ENCODE data around the gene TBX10. TPM values are rescaled to one million over a fixed set of nuclear protein-coding genes. Genes with fewer than 3 reads are reported as not detected.

Gene TBX10
- polyA plus RNA-seq, 1 donor from 2014 or later = not detected

DNA sequence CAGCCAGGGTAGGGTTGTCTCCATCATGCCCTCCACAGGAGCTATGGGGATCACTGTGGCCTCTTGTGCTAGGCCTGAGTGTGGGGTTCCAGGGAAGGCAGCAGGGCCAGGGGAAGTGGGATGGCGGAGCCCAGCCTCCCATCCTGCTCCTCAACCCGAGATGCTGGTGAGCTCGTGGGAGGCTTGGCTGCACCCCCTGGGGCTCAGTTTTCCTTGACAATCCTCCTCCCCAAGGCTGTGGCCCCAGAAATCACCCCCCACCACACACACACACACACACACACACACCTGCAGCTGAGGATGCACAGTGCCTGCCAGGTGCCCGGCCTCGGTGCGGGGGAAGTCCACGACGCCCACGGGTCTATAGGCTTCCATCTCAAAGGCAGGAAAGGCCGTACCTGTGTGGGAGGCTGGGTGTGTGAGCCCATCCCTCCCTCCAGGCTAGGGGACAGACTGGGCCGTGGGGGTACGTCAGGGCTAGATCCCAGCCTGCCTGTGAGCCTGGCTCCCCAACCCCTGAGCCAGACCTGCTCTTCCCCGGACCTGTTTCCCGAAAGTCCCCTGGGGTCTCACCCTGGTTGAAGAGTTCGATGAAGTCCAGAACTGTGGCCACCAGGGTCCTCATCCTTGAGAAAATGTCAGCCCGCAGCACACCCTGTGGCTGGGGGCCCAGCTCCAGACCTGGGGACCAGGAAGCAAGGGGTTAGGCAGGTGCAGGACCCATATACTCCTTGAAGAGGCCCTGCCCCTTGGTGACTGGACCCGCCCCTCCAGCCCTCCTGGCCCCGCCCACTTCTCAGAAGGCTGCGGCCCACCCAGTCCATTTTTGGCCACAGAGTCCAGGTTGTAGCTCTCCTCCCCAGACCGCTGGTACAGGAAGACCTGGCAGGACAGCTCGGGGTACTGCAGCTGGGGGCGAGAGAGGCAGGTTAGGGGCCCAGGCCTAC lies 5.2 kb upstream of the TBX10 start:
- Histone ChIP-seq H3F3A (ENCODE audit: insufficient read depth, low read length, poor library complexity, severe bottlenecking) (no peaks in the 10 kb centered on the region), H3K79me2 (replicated peaks; ENCODE audit: insufficient read depth, low read length) (no peaks in the 10 kb centered on the region), H3K4me3 (ENCODE audit: low read length) (no peak overlapping the region), H3K9ac (ENCODE audit: low read length) (no peak overlapping the region), H2AFZ (ENCODE audit: low read depth, low read length) (no peak overlapping the region), H3K27ac (ENCODE audit: low read length) (no peak overlapping the region), H3K4me2 (ENCODE audit: low read length) (no peak overlapping the region), H3K36me3 (ENCODE audit: insufficient read depth, low read length) (no peaks in the 10 kb centered on the region), H3K9me2 (ENCODE audit: insufficient read depth, low read length) (no peaks in the 10 kb centered on the region), H3K9me3 (ENCODE audit: low read length) (no peaks in the 10 kb centered on the region), H4K20me1 (ENCODE audit: insufficient read depth) (no peaks in the 10 kb centered on the region), H3K27me3 (ENCODE audit: insufficient read depth, low read depth, low read length) (no peaks in the 10 kb centered on the region)
- TF ChIP-seq EP300 (conservative IDR thresholded peaks at IDR 0.05; ENCODE audit: poor library complexity, severe bottlenecking) (no peak), EZH2 (IDR thresholded peaks at IDR 0.05; ENCODE audit: borderline replicate concordance, insufficient read depth, low read length, poor library complexity, severe bottlenecking) (no peak), MXI1 (conservative IDR thresholded peaks at IDR 0.05; ENCODE audit: poor library complexity, severe bottlenecking) (no peak), SMC3 (conservative IDR thresholded peaks at IDR 0.05; ENCODE audit: poor library complexity) (no peak), RAD21 (conservative IDR thresholded peaks at IDR 0.05) (no peak), TAF1 (IDR thresholded peaks at IDR 0.05; ENCODE audit: low read depth) (no peak), POLR2AphosphoS5 (IDR thresholded peaks at IDR 0.05) (no peak)
- TF ChIP-seq, protein P1, sequence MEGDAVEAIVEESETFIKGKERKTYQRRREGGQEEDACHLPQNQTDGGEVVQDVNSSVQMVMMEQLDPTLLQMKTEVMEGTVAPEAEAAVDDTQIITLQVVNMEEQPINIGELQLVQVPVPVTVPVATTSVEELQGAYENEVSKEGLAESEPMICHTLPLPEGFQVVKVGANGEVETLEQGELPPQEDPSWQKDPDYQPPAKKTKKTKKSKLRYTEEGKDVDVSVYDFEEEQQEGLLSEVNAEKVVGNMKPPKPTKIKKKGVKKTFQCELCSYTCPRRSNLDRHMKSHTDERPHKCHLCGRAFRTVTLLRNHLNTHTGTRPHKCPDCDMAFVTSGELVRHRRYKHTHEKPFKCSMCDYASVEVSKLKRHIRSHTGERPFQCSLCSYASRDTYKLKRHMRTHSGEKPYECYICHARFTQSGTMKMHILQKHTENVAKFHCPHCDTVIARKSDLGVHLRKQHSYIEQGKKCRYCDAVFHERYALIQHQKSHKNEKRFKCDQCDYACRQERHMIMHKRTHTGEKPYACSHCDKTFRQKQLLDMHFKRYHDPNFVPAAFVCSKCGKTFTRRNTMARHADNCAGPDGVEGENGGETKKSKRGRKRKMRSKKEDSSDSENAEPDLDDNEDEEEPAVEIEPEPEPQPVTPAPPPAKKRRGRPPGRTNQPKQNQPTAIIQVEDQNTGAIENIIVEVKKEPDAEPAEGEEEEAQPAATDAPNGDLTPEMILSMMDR (IDR thresholded peaks at IDR 0.05; ENCODE audit: poor library complexity, severe bottlenecking) = no peak
- TF ChIP-seq, protein P2, sequence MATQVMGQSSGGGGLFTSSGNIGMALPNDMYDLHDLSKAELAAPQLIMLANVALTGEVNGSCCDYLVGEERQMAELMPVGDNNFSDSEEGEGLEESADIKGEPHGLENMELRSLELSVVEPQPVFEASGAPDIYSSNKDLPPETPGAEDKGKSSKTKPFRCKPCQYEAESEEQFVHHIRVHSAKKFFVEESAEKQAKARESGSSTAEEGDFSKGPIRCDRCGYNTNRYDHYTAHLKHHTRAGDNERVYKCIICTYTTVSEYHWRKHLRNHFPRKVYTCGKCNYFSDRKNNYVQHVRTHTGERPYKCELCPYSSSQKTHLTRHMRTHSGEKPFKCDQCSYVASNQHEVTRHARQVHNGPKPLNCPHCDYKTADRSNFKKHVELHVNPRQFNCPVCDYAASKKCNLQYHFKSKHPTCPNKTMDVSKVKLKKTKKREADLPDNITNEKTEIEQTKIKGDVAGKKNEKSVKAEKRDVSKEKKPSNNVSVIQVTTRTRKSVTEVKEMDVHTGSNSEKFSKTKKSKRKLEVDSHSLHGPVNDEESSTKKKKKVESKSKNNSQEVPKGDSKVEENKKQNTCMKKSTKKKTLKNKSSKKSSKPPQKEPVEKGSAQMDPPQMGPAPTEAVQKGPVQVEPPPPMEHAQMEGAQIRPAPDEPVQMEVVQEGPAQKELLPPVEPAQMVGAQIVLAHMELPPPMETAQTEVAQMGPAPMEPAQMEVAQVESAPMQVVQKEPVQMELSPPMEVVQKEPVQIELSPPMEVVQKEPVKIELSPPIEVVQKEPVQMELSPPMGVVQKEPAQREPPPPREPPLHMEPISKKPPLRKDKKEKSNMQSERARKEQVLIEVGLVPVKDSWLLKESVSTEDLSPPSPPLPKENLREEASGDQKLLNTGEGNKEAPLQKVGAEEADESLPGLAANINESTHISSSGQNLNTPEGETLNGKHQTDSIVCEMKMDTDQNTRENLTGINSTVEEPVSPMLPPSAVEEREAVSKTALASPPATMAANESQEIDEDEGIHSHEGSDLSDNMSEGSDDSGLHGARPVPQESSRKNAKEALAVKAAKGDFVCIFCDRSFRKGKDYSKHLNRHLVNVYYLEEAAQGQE (IDR thresholded peaks at IDR 0.05; ENCODE audit: borderline replicate concordance) = no peak

DNA sequence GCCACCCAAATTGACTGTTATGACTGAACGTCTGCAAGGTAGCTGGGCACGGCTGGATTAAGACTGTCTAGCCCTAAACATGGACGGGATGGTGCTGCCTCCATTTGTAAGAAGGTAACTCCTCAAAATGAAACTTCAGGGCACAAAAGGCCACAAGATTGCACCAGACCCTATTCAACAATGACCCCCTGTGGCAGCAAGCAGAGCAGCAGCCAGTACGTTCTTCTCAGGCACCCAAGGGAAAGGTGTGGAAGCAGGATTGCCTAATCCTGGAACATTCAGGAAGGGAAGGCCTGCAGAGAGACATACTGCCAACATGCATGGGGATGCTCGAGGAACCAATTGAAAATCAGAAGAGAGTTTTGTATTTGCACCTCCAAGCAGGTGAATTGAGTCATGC lies 4.5 kb upstream of the TBX10 start:
- Histone ChIP-seq H4K20me1 (ENCODE audit: insufficient read depth) (no peaks in the 10 kb centered on the region), H3K79me2 (replicated peaks; ENCODE audit: insufficient read depth, low read length) (no peaks in the 10 kb centered on the region), H3K9me2 (ENCODE audit: insufficient read depth, low read length) (no peaks in the 10 kb centered on the region), H3K36me3 (ENCODE audit: insufficient read depth, low read length) (no peaks in the 10 kb centered on the region), H3K9me3 (ENCODE audit: low read length) (no peaks in the 10 kb centered on the region), H3K4me2 (ENCODE audit: low read length) (no peak overlapping the region), H3K27me3 (ENCODE audit: insufficient read depth, low read depth, low read length) (no peaks in the 10 kb centered on the region), H2AFZ (ENCODE audit: low read depth, low read length) (no peak overlapping the region), H3F3A (ENCODE audit: insufficient read depth, low read length, poor library complexity, severe bottlenecking) (no peaks in the 10 kb centered on the region), H3K4me3 (ENCODE audit: low read length) (no peak overlapping the region), H3K9ac (ENCODE audit: low read length) (no peak overlapping the region), H3K27ac (ENCODE audit: low read length) (no peak overlapping the region)
- TF ChIP-seq EP300 (conservative IDR thresholded peaks at IDR 0.05; ENCODE audit: poor library complexity, severe bottlenecking) (no peak), TAF1 (IDR thresholded peaks at IDR 0.05; ENCODE audit: low read depth) (no peak), MXI1 (conservative IDR thresholded peaks at IDR 0.05; ENCODE audit: poor library complexity, severe bottlenecking) (no peak), POLR2AphosphoS5 (IDR thresholded peaks at IDR 0.05) (no peak), RAD21 (conservative IDR thresholded peaks at IDR 0.05) (no peak)
- TF ChIP-seq, protein P2 (IDR thresholded peaks at IDR 0.05; ENCODE audit: borderline replicate concordance) = no peak
- TF ChIP-seq, protein P1 (IDR thresholded peaks at IDR 0.05; ENCODE audit: poor library complexity, severe bottlenecking) = no peak

All from neural cell (in vitro differentiated cells).